ENCODE measurements around the gene B3GNT4. TPM values are rescaled to one million over a fixed set of nuclear protein-coding genes. Genes with fewer than 3 reads are reported as not detected.

Gene B3GNT4
- total RNA-seq, 1 donor from 2014 or later: 0.46 TPM

- Histone ChIP-seq H3K4me3 (no peak overlapping the region), H3K27ac (no peak overlapping the region), H3K9me3 (no peaks in the 10 kb centered on the region), H3K36me3 (no peaks in the 10 kb centered on the region), H3K4me1 (peaks cover 5% of the 10 kb centered on the region), H3K27me3 (no peaks in the 10 kb centered on the region)
- DNase-seq: no peak
- ATAC-seq: peak; percentile 25
- TF ChIP-seq, protein P1, sequence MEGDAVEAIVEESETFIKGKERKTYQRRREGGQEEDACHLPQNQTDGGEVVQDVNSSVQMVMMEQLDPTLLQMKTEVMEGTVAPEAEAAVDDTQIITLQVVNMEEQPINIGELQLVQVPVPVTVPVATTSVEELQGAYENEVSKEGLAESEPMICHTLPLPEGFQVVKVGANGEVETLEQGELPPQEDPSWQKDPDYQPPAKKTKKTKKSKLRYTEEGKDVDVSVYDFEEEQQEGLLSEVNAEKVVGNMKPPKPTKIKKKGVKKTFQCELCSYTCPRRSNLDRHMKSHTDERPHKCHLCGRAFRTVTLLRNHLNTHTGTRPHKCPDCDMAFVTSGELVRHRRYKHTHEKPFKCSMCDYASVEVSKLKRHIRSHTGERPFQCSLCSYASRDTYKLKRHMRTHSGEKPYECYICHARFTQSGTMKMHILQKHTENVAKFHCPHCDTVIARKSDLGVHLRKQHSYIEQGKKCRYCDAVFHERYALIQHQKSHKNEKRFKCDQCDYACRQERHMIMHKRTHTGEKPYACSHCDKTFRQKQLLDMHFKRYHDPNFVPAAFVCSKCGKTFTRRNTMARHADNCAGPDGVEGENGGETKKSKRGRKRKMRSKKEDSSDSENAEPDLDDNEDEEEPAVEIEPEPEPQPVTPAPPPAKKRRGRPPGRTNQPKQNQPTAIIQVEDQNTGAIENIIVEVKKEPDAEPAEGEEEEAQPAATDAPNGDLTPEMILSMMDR (IDR thresholded peaks at IDR 0.05): no peak
- intact Hi-C loops (cut with DNase I): no loop called here
Observed at GRCh38 chr12:122184517-122184916, 19.0 kb upstream of the B3GNT4 start.

- no peak overlapping the region for H3K4me3 ChIP-seq
- ATAC-seq: no peak
- no peaks in the 10 kb centered on the region for H3K9me3 ChIP-seq
- H3K4me1 ChIP-seq: peaks cover 5% of the 10 kb centered on the region
- H3K27me3 ChIP-seq: no peaks in the 10 kb centered on the region
- no peak overlapping the region for H3K27ac ChIP-seq
- no peak for DNase-seq
- TF ChIP-seq, protein P1 (IDR thresholded peaks at IDR 0.05): no peak
- intact Hi-C loops (cut with DNase I): no loop called here
- no peaks in the 10 kb centered on the region for H3K36me3 ChIP-seq
Observed at GRCh38 chr12:122185079-122185478, 18.4 kb upstream of the B3GNT4 start.

DNA sequence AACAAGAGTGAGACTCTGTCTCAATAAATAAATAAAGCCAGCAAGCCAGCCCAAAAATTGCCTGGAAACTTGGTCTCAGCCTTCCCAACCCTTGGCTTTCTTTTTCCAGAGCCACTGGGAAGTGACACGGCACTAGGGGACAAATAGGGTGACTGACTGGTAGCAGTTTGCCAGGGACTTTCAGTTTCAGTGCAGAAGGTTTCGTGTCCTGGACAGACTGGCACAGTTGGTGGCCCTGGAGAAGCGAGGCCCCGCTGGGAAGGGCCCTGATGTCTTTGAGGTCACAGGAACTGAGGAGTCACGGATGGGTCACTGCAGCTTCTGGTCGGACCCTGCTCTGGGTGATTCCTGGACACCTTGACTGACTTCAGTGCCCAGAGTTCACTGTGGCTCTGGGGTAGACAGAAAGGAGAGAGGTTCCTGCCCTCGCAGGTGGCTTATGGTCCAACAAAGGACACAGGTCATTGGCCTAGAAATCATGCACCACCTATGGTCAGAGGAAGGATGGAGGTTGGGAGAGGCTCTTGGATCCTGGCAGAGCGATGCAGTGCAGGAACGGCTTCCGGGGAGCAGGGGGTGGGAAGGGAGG is 17.9 kb upstream of the B3GNT4 start:
- no peak for DNase-seq
- H3K4me3 ChIP-seq: no peak overlapping the region
- TF ChIP-seq, protein P1 (IDR thresholded peaks at IDR 0.05): no peak
- no peaks in the 10 kb centered on the region for H3K36me3 ChIP-seq
- H3K27me3 ChIP-seq: no peaks in the 10 kb centered on the region
- H3K27ac ChIP-seq: no peak overlapping the region
- H3K9me3 ChIP-seq: no peaks in the 10 kb centered on the region
- no peak for ATAC-seq
- intact Hi-C loops (cut with DNase I): no loop called here
- H3K4me1 ChIP-seq: peaks cover 5% of the 10 kb centered on the region

GRCh38 chr12:122187466-122187865 is 16.0 kb upstream of the B3GNT4 start:
- no peaks in the 10 kb centered on the region for H3K9me3 ChIP-seq
- no peaks in the 10 kb centered on the region for H3K27me3 ChIP-seq
- TF ChIP-seq, protein P1 (IDR thresholded peaks at IDR 0.05): no peak
- no peaks in the 10 kb centered on the region for H3K36me3 ChIP-seq
- no peak for DNase-seq
- intact Hi-C loops (cut with DNase I): no loop called here
- H3K27ac ChIP-seq: no peak overlapping the region
- H3K4me1 ChIP-seq: peaks cover 5% of the 10 kb centered on the region
- H3K4me3 ChIP-seq: no peak overlapping the region
- no peak for ATAC-seq

DNA sequence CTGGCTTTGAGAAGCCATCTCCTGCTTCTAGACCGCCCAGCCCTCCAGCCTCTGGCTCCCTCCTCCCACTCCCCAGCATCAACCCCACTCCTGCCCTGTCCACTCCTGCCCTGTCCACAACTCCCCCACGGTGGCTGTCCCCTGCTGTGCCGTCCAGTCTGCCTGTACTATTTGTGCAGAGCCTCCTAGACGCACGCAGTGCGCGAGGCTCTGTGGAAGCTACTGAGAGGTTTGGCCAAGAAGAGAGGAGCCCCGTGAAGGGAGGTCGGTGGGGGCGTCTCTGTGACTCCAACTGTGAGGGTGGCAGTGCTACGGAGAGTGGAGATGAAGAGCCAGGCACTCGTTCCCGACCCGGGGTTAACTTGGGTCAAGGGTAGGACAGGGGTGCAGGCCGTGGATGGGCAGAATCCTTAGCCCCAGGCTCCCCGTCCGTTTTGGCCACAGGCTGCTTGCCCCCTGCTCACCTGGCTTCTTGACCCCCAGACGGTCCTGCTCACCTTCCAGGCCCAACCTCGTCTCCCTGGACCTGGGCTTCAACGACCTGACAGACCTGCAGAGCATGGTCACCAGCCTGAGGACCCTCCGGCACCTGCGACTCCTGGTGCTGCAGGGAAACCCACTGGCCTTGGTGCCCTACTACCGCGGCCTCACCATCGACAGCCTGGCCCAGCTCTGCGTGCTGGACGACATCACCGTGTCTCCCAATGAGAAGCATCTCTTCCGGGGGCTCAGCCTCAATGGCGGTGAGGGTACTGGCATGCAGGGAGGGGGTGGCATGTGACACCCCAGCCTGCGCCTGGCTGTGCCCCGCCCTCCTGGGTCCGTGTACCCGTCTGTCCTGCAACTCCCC is 13.7 kb upstream of the B3GNT4 start:
- Histone ChIP-seq H3K36me3 (no peaks in the 10 kb centered on the region), H3K4me1 (no peaks in the 10 kb centered on the region), H3K27me3 (no peaks in the 10 kb centered on the region), H3K4me3 (no peak overlapping the region), H3K27ac (no peak overlapping the region), H3K9me3 (no peaks in the 10 kb centered on the region)
- no peak for DNase-seq
- no peak for ATAC-seq
- intact Hi-C loops (cut with DNase I): no loop called here
- TF ChIP-seq, protein P1 (IDR thresholded peaks at IDR 0.05): no peak
